IPS-20b (cell line): ENCODE data around the gene RPS16.

Experiments used
- H3K27ac ChIP-seq: one replicate; pipeline ENCODE4 v1.5.1; 2013; ENCODE audit warnings: low read length
- H3K27me3 ChIP-seq: 2 replicates; pipeline ENCODE4 v1.6.1; 2013; ENCODE audit warnings: mild to moderate bottlenecking, low read length, inconsistent platforms; ENCODE audit not compliant: insufficient read depth
- H3K36me3 ChIP-seq: 2 replicates; pipeline ENCODE4 v1.6.1; 2013; ENCODE audit warnings: low read depth, mild to moderate bottlenecking, inconsistent platforms, low read length, moderate library complexity; ENCODE audit not compliant: insufficient read depth
- H3K4me1 ChIP-seq: 2 replicates; pipeline ENCODE4 v1.6.1; 2013; ENCODE audit warnings: mild to moderate bottlenecking, control low read depth, inconsistent platforms, low read length, moderate library complexity; ENCODE audit not compliant: insufficient read depth
- H3K4me3 ChIP-seq: 2 replicates; pipeline ENCODE4 v1.5.1; 2013; ENCODE audit warnings: mild to moderate bottlenecking, low read length, inconsistent platforms
- H3K9ac ChIP-seq: 2 replicates; pipeline ENCODE4 v1.6.1; 2013; ENCODE audit warnings: low read depth, mild to moderate bottlenecking, inconsistent platforms, low read length, moderate library complexity
- H3K9me3 ChIP-seq: 2 replicates; pipeline ENCODE4 v1.6.1; 2013; ENCODE audit warnings: mild to moderate bottlenecking, low read depth, low read length, inconsistent platforms; ENCODE audit not compliant: insufficient read depth

The RPS16 gene

DNA sequence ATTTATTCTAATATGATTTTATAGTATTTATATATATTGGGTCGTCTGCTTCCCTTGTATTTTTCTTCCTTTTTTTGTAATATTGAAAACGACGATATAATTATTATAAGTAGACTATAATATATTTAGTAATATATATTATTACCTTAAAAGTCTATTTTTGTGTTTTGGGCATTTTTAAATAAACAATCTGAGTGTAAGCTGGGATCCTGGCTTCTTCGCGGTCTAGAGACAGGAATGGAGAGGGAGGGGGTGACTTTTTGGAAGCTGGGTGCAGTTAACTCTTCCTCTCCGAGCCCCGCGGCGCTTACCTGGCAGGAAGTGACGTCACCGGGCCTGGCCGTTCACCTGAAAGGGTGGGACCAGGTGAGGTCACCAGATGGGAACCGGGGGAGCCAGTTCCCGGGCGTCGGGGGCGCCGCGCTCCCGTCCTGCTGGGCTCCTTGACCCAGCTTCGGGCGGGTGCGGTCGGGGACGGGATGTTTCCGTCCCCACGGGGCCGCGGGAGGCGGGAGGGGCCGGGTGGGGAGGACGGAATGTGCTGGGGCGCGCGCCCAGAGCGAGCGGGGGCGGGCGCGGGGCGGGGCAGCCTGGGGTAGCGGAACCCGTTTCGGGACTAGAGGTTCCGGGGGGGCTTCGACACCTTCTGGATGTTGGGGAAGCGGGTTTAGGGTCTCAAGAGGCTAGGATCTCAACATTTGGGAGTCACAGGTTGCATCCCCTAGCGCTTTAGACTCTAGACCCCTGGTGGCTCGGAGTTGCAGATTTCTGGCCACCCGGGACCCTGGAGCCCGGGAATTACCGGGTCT lies 26.3 kb downstream of the RPS16 start:
- Histone ChIP-seq H3K9me3 (no peaks in the 10 kb centered on the region), H3K4me3 (peak overlapping the region; percentile 92), H3K27me3 (no peaks in the 10 kb centered on the region; the same call in 1 of the 2 replicates), H3K36me3 (peaks cover 9% of the 10 kb centered on the region; the same call in 1 of the 2 replicates), H3K27ac (peak overlapping the region; percentile 6), H3K4me1 (peaks cover 32% of the 10 kb centered on the region), H3K9ac (peak overlapping the region; percentile 97)

DNA sequence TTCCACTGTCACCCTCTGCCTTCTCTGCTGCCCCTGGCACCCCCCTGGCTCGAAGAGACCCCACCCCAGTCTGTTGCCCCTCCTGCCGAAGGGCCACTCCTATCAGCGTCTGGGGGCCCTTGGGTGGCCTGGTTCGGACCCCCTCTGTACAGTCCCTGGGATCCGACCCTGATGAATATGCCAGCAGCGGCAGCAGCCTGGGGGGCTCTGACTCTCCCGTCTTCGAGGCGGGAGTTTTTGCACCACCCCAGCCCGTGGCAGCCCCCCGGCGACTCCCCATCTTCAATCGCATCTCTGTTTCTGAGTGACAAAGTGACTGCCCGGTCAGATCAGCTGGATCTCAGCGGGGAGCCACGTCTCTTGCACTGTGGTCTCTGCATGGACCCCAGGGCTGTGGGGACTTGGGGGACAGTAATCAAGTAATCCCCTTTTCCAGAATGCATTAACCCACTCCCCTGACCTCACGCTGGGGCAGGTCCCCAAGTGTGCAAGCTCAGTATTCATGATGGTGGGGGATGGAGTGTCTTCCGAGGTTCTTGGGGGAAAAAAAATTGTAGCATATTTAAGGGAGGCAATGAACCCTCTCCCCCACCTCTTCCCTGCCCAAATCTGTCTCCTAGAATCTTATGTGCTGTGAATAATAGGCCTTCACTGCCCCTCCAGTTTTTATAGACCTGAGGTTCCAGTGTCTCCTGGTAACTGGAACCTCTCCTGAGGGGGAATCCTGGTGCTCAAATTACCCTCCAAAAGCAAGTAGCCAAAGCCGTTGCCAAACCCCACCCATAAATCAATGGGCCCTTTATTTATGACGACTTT lies 27.1 kb downstream of the RPS16 start:
- peaks cover 32% of the 10 kb centered on the region for H3K4me1 ChIP-seq
- no peak overlapping the region; the same call in 1 of the 2 replicates for H3K9ac ChIP-seq
- peak overlapping the region; percentile 92 for H3K4me3 ChIP-seq
- no peaks in the 10 kb centered on the region; the same call in 1 of the 2 replicates for H3K27me3 ChIP-seq
- H3K27ac ChIP-seq, result no peak overlapping the region
- no peaks in the 10 kb centered on the region for H3K9me3 ChIP-seq
- H3K36me3 ChIP-seq, result peaks cover 9% of the 10 kb centered on the region; the same call in 1 of the 2 replicates

DNA sequence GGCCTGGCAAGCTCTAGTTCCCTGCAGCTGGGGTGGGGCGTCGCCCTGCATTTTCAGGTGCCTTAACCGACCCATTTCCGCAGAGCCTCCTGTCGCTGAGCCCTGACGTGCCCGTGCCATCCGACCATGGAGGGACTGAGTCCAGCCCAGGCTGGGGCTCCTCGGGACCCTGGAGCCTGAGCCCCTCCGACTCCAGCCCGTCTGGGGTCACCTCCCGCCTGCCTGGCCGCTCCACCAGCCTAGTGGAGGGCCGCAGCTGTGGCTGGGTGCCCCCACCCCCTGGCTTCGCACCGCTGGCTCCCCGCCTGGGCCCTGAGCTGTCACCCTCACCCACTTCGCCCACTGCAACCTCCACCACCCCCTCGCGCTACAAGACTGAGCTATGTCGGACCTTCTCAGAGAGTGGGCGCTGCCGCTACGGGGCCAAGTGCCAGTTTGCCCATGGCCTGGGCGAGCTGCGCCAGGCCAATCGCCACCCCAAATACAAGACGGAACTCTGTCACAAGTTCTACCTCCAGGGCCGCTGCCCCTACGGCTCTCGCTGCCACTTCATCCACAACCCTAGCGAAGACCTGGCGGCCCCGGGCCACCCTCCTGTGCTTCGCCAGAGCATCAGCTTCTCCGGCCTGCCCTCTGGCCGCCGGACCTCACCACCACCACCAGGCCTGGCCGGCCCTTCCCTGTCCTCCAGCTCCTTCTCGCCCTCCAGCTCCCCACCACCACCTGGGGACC lies 27.9 kb downstream of the RPS16 start:
- H3K27ac ChIP-seq, result no peak overlapping the region
- no peaks in the 10 kb centered on the region; the same call in 1 of the 2 replicates for H3K27me3 ChIP-seq

DNA sequence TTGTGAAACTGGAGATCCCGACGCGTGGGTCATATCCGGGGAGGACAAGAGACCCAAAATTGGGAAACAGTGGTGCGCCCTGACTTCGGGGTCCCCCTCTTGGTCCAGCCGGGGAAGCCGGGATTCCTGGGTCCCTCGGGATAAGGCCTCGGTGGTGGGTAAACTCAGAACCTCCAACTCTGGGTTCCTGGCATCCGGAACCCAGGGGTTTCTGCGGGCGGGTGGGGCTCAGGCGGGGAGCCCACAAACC lies 28.4 kb downstream of the RPS16 start:
- Histone ChIP-seq H3K9ac (peak overlapping the region; percentile 90; the same call in 1 of the 2 replicates), H3K9me3 (no peaks in the 10 kb centered on the region), H3K27me3 (no peaks in the 10 kb centered on the region; the same call in 1 of the 2 replicates), H3K27ac (no peak overlapping the region), H3K4me1 (peaks cover 32% of the 10 kb centered on the region), H3K4me3 (peak overlapping the region; percentile 96), H3K36me3 (peaks cover 9% of the 10 kb centered on the region; the same call in 1 of the 2 replicates)

More for the DNA sequence above, 27.9 kb downstream of the RPS16 start:
- peak overlapping the region; percentile 90; the same call in 1 of the 2 replicates for H3K9ac ChIP-seq
- H3K9me3 ChIP-seq, result no peaks in the 10 kb centered on the region
- H3K4me3 ChIP-seq, result peak overlapping the region; percentile 96; the same call in 1 of the 2 replicates
- peaks cover 9% of the 10 kb centered on the region; the same call in 1 of the 2 replicates for H3K36me3 ChIP-seq
- peaks cover 32% of the 10 kb centered on the region for H3K4me1 ChIP-seq

DNA sequence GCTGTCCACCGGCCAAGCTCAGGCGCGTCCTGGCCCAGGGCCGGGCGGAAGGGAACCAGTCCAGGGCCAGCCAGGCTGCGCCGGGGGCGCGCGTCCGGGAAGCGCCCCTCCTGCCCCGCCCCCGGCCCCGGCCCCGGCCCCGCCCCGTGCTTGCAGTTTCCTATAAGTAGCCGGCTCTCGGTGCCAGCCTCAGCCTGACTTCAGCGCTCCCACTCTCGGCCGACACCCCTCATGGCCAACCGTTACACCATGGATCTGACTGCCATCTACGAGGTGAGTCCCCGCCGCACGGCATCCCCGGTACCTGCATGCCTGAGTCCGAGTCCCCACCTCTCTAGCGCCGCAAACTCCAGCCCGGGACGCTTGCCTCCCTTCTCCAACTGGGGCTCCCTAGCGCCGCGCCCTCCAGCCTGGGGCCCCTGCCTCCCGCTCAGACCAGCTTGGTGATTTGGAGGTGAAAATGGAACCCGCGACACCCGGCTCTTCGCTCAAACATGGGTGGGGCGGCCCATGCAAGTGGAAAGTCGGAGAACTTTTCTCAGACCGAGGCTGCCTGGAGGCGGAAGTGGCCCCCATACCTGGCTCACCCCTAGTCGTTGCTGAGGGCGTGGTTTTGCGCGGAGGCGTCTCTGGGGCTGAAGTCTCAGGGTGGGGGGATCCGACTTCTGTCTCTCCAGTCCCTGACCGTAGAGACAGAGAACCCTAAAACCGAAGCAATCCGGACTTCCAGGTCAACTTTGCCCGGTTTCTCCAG lies 28.9 kb downstream of the RPS16 start, which contains the start of gene ZFP36:
ZFP36 (plus strand) TSS at position 192 of the 754 bp plus-strand sequence; CDS start at position 250, 58 bp downstream.
- peaks cover 37% of the 10 kb centered on the region for H3K4me1 ChIP-seq

DNA sequence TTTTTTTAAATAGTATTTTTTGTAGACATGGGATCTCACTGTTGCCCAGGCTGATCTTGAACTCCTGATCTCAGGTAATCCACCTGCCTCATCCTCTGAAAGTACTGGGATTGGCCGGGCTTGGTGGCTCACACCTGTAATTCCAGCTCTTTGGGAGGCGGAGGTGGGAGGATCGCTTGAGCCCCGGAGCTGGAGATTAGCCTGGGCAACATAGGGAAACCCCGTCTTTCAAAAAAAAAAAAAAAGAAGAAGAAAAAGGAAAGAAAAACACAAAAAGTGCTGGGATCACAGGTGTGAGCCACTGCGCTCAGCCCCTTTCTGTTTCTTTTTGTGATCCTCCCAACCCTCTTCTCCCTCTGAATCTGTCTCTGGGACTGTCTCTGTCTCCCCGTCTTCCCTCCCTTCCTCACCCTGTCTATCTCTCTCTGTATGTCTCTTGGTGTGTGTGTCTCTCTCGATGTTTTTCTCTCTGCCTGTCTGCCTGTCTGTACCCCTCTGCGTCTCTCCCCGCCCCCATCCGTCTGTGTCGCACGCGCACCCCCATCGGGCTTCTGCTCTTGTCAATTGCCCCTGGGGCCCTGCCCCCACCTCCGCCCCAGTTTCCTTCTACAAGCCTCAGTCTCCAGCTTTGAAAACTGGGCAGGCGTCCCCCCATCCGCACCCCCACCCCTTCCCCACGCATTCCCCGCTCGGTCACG lies 29.6 kb downstream of the RPS16 start:
- peak overlapping the region; percentile 61; the same call in 1 of the 2 replicates for H3K9ac ChIP-seq
- H3K36me3 ChIP-seq, result peaks cover 9% of the 10 kb centered on the region; the same call in 1 of the 2 replicates
- peaks cover 36% of the 10 kb centered on the region for H3K4me1 ChIP-seq
- peak overlapping the region; percentile 12 for H3K27ac ChIP-seq
- peak overlapping the region; percentile 96 for H3K4me3 ChIP-seq
- no peaks in the 10 kb centered on the region; the same call in 1 of the 2 replicates for H3K27me3 ChIP-seq
- no peaks in the 10 kb centered on the region for H3K9me3 ChIP-seq

More for the DNA sequence above, 28.9 kb downstream of the RPS16 start, which contains the start of gene ZFP36:
- Histone ChIP-seq H3K4me3 (peak within 1 kb of the TSS; percentile 96), H3K9ac (peak within 1 kb of the TSS; percentile 90; the same call in 1 of the 2 replicates), H3K9me3 (no peaks in the 10 kb centered on the region), H3K27ac (peak within 1 kb of the TSS; percentile 12), H3K27me3 (no peaks in the 10 kb centered on the region; the same call in 1 of the 2 replicates), H3K36me3 (peaks cover 9% of the 10 kb centered on the region; the same call in 1 of the 2 replicates)

DNA sequence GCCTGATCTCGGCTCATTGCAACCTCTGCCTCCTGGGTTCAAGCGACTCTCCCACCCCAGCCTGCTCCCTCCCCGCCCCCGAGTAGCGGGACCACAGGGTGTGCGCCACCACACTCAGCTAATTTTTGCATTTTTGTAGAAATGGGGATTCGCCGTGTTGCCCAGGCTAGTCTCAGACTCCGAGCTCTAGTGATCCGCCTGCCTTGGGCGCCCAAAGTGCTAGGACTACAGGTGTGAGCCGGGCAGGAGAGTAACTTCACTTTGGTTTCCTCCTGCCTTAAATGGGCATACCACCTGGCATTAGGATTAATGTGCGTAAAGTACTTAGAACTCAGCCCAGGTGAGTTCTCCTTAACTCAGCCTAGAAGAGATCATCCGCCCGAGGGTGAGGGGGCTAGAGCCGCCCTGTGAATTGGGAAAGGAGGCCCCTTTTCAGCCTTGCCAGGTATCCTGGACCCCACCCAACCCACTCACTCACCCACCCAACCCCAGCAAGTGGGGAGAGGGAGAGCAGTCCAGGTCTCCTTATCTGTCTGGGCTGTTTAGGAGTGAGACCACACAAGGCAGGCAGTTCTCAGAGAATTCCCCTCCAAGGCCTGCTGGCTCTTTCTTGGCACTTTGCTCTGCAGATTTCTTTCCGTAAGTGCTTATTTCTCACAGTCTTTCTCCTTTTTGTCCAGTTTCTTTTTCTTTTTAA lies 30.3 kb downstream of the RPS16 start:
- Histone ChIP-seq H3K4me1 (peaks cover 30% of the 10 kb centered on the region; the same call in 1 of the 2 replicates), H3K4me3 (no peak overlapping the region), H3K9me3 (no peaks in the 10 kb centered on the region), H3K27ac (no peak overlapping the region), H3K36me3 (peaks cover 9% of the 10 kb centered on the region; the same call in 1 of the 2 replicates), H3K27me3 (no peaks in the 10 kb centered on the region; the same call in 1 of the 2 replicates), H3K9ac (no peak overlapping the region)

DNA sequence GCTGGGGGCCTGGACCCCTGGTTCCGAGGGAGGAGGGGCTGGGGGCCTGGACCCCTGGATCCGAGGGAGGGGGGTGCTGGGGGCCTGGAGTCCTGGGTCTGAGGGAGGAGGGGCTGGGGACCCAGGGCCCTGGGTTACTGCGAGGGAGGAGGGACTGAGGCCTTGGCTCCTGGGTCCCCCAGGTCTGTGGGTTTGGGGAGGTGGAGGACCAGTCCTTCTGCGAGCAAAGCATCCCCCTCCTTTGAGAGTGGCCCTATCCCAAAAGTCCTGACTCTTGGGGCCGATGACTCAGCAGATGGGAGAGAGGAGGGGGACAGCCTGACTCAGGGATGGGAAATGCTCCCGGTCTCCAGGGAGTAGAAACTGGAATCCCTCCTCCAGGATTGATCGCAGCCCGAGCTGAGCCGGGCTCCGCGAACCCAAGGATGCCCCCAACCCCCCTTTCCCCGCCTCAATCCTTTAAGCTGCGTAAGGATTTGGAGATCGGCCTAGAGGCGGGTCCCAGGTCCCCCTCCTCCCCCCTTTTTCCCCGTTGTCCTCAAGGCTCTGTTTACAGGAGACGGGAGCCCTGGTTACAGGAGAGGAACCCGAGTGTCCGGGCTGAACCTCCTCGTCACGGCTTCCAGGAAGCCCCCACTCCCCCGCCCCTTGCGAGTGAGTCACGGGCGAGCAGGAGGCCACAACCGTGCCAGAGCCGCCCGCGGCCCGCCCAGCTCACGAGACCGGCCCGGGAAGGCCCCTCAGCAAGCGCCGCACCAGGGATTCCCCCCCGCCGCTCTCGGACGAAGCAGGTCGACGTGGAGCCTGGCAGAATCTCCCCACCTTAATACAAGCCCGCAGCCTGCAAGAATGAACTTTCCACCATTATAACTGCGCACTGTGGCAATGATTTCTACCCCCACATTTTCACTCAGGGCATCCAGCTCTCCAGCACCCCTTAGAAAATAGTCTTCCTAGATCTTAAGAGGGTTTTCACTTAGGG lies 32.1 kb downstream of the RPS16 start:
- no peaks in the 10 kb centered on the region for H3K9me3 ChIP-seq
- H3K4me3 ChIP-seq, result peak overlapping the region; percentile 66
- peak overlapping the region; percentile 90 for H3K27ac ChIP-seq
- H3K36me3 ChIP-seq, result peaks cover 7% of the 10 kb centered on the region; the same call in 1 of the 2 replicates
- no peaks in the 10 kb centered on the region; the same call in 1 of the 2 replicates for H3K27me3 ChIP-seq
- H3K4me1 ChIP-seq, result peaks cover 26% of the 10 kb centered on the region; the same call in 1 of the 2 replicates
- peak overlapping the region; percentile 90 for H3K9ac ChIP-seq
